Measurements from ENCODE around the gene DIS3L2.
"Not testable (repeated sequence)": the region's sequence is repeated elsewhere in the genome, so short reads cannot be mapped to it uniquely, and the experiment has no call there.

DIS3L2 gene

DNA sequence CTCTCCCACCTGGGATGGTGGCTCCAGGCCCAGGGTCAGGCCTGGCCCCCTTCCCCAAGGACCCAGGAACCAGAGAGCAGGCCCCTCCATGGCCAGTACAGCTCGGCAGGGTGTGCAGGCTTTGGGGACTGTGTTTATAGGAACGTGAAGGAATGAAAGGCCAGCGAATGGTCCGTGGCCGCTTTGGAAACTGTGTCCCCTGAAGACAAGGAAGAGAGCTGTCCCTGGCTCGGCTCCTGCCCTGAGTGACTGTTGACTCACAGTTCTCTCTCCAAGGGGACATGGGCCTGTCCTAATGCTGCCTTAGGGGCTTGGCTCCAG, 373.3 kb downstream of the DIS3L2 start:
- DNase-seq (ENCODE audit: low spot score), result not testable (repeated sequence)

DNA sequence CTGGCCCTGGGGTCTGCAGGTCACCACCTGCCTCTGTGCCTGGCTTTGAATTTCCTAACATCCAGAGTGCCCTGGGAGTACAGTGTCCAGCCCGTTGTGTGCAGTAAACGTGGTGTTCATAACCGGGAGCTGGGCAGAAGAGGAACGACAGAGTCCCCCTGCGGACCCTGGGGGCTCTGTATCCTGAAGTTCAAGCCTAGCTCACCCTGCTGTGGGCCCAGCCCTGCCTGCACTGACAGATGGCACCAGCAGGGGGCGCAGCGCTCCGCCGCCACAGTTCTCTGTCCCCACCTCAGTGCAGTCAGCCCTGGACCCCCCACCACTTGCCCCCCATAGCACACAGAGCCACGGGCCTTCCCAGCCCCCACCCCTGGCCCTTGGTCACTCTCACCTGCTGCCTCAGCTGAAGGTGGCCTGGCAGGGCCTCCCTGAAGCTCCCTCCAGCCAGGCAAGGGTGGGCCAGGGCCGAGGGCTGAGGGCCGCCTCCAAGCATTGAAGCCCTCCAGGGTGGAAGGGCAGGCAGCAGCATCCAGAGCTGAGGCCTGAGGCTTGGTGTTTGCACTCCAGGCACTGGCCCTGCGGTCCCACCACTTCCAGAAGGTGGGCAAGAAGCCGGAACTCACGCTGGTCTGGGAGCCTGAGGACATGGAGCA, 373.8 kb downstream of the DIS3L2 start:
- DNase-seq (ENCODE audit: low spot score), result not testable (repeated sequence)

GRCh38 chr2:232335859-232336215, 374.3 kb downstream of the DIS3L2 start:
- no peak for DNase-seq (ENCODE audit: low spot score)

GRCh38 chr2:232336241-232336736, 374.8 kb downstream of the DIS3L2 start:
- no peak for DNase-seq (ENCODE audit: low spot score)

DNA sequence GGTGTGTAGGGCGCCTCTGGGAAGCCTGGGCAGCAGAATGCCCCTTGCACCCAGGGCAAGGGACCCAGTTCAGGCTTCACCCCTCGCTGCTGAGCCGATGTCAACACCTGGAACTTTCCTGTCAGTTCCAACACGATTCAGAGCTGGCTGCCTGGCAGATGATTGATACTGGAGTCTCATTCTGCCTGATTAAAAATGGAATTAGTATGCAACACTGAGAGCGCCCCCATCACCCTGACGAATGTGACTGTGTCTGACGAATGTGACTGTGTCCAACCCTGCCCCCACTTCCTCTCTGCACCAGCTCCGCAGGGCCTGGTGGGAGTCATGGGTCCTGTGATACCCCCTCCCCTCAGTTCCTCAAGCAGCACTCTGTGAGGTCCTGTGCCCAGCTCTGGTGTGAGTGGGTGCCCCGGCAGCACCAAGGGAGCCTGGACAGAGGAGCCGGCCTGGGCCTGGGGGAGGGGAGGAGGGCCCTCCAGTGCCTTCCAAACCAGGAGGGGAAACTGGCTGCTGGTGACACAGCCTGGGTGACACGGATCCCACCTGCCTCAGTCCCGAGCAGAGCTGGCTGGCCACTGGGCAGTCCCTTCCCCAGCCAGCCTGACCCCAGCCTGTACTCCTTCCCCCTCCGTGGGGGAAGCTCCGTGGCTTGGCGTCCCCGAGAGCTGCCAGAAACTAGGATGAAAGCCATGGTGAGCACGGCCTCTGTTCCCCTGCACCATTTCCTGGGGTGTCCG, 375.6 kb downstream of the DIS3L2 start:
- DNase-seq (ENCODE audit: low spot score), result no peak

- DNase-seq (ENCODE audit: low spot score), result not testable (repeated sequence)
These were observed 376.7 kb downstream of the DIS3L2 start for GRCh38 chr2:232338094-232338758.

DNA sequence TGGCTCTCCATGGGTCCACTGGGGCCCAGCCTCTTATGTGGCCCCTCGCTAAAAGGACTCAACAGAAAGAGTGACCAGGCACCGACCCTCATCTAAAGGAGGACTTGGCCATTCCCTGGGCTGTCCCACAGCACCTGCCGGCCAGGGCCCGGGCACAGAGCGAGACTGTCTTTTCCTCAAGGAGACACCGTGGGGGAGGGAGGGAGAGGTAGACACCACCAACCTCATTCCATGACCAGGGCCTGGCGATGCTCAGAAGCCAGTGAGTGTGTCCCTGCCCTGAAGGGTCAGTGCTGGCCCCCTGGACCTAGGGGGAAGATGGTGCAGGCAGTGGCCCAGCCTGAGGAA, 377.2 kb downstream of the DIS3L2 start:
- DNase-seq (ENCODE audit: low spot score), result no peak

DNA sequence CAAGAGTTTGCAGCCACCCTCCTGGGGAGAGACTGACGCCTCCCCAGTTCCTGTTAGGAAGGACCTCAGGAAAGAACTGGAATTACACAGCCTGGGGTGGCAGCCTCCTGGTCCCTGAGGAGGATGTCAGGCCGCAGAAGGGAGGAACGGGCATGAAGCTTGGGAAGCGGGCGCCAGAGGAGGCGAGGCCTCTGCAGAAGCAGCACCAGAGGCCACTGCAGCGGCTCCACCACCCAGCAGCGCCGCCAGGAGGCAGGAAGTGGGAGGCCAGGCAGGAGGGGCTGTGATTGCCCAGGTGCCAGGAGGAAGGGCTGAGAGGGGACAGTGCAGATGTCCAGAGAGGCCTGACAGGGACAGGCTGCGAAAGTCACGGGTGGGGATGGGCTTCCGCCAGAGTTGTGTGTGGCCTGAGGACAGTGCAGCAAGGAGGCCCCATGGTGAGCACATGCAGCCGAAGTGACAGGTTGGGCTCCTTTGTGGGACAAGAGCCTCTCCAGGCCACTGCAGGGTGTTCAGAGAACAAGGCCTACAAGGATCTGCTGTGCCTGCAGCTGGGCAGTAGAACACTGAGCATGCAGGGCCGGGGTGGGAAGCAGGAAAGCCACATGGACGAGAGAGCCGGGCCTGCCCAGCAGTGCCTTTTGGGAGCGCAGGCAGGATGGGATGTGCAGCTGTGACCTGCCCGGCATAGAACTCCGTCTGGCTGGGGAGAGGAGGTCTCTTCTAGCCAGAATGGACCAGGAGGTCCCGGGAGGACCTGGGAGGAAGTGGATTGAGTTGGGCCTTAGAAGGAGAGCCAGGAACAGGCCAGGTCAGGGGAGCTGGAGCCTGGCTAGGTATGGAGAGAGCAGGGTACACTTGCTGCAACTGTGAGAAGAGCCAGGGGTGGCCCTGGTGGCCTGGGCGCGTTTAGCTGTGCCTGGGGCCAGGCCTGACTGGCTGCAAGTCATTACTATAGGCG, 377.9 kb downstream of the DIS3L2 start:
- DNase-seq (ENCODE audit: low spot score), result no peak

GRCh38 chr2:232340171-232340935, 378.8 kb downstream of the DIS3L2 start:
- DNase-seq (ENCODE audit: low spot score), result no peak

DNA sequence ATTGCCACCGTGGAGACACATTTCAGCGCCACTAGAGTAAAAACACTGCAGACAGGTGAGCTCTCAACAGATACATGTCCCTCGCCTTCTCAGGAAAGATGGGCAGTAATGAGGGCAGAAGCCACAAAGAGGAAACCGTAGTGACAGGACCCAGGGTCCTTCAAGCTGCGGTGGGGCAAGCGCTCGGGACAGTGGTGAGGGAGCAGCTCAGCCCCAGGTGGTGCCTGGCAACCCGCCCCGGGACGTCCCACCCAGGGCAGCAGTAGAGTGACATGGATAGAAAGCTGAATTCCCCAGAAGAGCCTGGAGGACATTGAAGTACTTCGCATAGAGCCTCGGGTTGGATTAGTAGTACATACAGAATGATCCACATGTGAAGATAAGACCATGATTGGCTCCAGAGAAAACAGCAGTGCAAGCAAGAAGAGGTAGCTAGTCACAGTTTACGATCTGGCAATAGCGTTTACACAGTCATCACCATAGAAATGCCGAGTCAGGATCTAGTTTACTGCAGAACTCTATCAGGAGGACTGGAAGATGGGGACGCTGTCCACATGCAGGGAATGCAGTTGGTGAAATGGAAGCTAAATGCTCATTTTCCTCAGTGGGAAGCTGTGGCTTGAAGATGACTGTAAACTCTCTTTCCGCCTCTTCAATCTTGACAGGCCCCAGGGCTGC, 379.7 kb downstream of the DIS3L2 start:
- DNase-seq (ENCODE audit: low spot score), result no peak

DNA sequence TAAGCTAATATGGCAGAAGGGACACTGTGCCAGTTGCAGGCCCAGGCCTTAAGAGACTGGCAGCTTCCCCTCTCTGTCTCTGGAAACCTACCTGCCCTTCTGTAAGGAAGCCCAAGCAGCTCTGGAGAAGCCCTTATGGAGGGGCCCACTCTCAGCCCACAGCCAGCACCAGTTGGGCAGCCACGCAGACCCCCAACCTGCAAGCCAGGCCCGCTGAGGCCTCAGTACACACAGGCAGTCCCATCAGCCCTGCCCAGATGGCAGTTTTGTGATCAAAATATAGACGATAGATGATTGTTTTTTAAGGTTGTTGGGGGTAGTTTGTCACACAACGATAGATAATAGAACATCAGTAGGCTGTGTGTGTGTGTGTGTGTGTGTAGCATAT, 380.2 kb downstream of the DIS3L2 start:
- no peak for DNase-seq (ENCODE audit: low spot score)

DNA sequence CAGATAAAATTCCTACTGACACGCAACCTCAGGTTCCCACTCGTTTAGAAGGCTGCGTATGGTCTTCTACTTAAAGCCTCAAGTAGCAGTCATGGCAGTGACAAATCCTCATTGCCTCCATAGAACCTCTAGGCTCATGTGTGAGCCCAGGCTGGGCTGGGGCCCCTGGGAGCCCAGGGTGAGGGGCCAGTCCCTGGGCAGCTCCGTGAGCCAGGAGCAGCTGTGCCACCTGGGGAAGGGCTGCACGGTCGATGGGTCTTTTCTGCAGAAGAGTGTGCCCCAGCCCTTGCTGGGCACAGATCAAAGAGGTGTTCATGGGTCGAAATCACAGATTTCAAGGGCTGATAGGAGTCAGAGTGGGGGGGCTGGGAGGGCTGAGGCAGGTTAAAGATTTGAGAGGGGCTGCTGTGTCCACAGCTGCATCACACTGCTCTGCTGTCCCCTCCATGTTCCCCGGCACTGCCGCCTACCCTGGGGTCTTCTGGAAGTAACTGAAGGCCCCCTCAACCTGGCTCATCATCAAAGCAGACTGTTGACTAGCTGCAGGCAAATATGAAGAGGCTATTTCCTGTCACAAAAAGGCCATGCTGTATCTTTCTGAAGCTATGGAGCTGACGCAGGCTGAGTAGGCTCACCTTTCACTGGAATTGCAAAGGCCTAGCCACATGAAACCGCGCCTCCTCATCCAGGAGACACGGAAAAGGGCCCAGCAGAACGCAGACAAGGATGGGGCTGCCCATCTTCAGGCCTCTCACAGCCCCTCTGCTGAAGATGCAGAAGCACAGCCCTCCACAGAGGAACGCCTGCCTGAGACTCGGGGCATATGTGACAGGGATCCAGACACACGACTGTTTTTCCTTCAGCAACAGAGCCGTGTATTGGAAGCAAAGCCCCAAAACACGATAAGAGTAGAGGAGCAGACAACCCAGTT, 381.4 kb downstream of the DIS3L2 start:
- no peak for DNase-seq (ENCODE audit: low spot score)

DNA sequence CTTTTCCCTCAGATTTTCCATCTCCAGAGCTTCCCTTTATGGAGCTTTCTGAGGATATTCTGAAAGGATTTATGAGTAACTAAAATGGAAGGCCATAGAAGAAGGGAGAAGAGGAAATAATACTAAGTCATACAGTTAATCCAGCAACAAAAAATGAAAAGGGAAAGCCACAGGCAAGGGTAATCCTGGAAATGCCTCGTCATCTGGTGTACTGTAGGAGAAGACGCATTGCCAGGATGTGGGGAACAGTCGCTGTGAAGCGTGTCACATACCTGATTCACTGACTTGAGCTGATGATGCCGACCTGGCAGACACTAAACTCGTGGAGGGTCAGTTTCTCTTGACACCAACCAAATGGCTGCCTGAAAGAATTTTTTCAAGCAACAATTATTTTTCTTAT, 382.3 kb downstream of the DIS3L2 start:
- no peak for DNase-seq (ENCODE audit: low spot score)

DNA sequence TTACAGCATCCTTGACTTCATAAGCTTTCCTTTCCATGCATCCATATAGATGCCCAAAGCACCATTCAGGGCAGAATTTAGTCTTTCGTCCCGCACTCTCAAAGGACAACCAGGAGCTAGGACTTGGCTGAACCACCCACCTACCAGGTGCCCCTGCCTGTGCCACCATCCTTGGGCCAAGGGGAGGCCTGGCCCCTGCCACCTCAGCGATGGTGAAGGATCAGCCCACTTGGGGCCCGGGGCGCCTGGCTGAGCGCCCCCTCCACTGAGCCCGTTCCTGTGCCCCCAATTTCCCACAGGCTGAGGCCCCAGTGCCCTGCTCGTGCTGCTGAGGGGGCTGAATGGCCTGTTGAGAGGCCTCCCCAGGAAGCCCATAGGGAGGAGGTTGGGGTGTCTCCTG, 383.7 kb downstream of the DIS3L2 start:
- DNase-seq (ENCODE audit: low spot score), result no peak

DNA sequence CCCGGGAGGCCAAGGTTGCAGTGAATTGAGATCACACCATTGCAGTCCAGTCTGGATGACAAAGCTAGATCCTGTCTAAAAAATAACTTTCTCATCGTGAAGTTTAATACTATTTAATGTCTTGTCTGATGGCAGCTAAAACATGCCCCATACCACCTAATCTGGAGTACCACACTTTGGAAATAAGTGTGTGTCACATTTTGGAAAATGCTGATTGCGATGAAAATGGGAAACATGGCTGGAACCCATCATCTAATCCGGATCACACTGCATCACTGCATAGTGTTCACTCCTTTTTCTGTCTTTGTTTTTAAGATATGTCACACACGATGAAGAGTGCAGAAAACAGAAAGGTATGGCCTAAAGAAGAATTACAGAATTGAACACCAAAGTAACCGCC, 385.9 kb downstream of the DIS3L2 start:
- DNase-seq (ENCODE audit: low spot score), result no peak

- DNase-seq (ENCODE audit: low spot score), result no peak
These were observed 387.4 kb downstream of the DIS3L2 start for GRCh38 chr2:232348936-232349335.

DNA sequence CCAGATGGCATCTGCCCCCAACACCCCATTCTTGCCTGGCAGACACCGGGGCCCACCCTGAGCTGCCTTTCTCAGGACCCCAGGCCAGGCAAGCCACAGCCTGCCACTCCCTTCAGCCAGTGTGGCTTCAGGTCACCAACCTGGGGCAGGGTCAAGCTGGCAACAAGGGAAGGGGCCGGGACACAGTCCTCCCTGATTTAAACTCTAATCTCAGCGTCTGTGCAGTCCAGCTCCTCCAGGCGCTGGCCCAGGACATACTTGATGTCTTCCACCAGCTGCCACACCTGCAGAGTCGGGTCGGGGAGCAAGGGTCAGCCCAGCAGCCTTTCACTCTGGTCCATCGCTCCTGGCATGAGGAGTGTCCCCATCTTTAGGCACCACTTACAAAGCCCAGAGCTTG, 388.0 kb downstream of the DIS3L2 start:
- DNase-seq (ENCODE audit: low spot score), result no peak

DNA sequence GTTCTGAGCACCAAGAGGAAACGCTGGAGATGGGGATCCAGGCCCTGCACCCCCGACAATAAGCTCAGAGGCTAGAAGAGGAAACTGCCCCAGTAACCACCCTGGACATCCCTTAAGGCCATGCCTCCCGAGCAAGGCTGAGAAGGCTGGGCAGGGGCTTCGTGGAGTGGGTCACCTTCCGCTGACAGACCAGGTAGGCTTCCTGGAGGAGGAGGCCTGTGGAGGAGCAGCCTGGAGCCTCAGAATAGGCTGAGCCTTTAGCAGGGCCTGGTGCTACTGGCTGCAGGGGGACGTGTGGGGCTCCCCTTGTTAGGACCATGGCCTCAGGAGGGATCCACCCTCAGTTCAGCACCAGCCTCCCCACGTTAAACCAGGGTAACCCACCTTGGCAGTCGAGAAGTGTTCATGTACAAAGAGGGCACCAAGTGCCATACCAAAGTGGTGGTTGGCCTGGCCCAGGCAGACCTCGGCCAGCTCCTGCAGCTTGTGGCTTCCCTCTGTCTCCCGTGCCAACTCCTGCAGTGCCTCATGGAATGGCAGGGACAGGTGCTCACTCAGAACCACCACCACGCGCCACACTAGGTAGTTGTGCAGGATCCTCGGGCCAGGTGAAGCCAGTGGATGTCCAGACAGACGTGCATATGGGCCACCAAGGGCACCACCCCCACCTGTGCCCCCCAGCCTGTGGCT, 388.6 kb downstream of the DIS3L2 start:
- DNase-seq (ENCODE audit: low spot score), result no peak

Data from CD4-positive, alpha-beta T cell treated with Interleukin-15 for 4 hours (primary cell).